ENCODE measurements around the gene GNG4.
"Not testable (repeated sequence)": the region's sequence is repeated elsewhere in the genome, so short reads cannot be mapped to it uniquely, and the experiment has no call there.

The GNG4 gene

GRCh38 chr1:235625831-235626230 lies 23.8 kb downstream of the GNG4 start:
- DNase-seq (ENCODE audit: low spot score) = no peak

- DNase-seq (ENCODE audit: low spot score) = no peak
Measured at GRCh38 chr1:235625340-235625739, 24.2 kb downstream of the GNG4 start.

- no peak for DNase-seq (ENCODE audit: low spot score)
Measured at GRCh38 chr1:235624721-235625333, 24.8 kb downstream of the GNG4 start.

GRCh38 chr1:235622936-235623779 lies 26.4 kb downstream of the GNG4 start:
- no peak for DNase-seq (ENCODE audit: low spot score)

GRCh38 chr1:235619149-235619548 lies 30.4 kb downstream of the GNG4 start:
- DNase-seq (ENCODE audit: low spot score) = not testable (repeated sequence)

- peak; percentile 36 for DNase-seq (ENCODE audit: low spot score)
Measured at GRCh38 chr1:235617808-235618207, 31.8 kb downstream of the GNG4 start.

GRCh38 chr1:235617140-235617539 lies 32.4 kb downstream of the GNG4 start:
- no peak for DNase-seq (ENCODE audit: low spot score)

- no peak for DNase-seq (ENCODE audit: low spot score)
Measured at GRCh38 chr1:235614442-235614954, 35.1 kb downstream of the GNG4 start.

- DNase-seq (ENCODE audit: low spot score) = no peak
Measured at GRCh38 chr1:235613602-235614001, 36.0 kb downstream of the GNG4 start.

- DNase-seq (ENCODE audit: low spot score) = no peak
Measured at GRCh38 chr1:235612761-235613160, 36.8 kb downstream of the GNG4 start.

GRCh38 chr1:235610157-235610556 lies 39.4 kb downstream of the GNG4 start:
- no peak for DNase-seq (ENCODE audit: low spot score)

- no peak for DNase-seq (ENCODE audit: low spot score)
Measured at GRCh38 chr1:235608278-235608677, 41.3 kb downstream of the GNG4 start.

GRCh38 chr1:235607284-235607683 lies 42.3 kb downstream of the GNG4 start:
- no peak for DNase-seq (ENCODE audit: low spot score)

- DNase-seq (ENCODE audit: low spot score) = no peak
Measured at GRCh38 chr1:235601104-235601503, 48.5 kb downstream of the GNG4 start.

GRCh38 chr1:235599536-235599935 lies 50.0 kb downstream of the GNG4 start:
- DNase-seq (ENCODE audit: low spot score) = no peak

GRCh38 chr1:235597867-235598553 lies 51.6 kb downstream of the GNG4 start:
- no peak for DNase-seq (ENCODE audit: low spot score)

- no peak for DNase-seq (ENCODE audit: low spot score)
Measured at GRCh38 chr1:235595079-235595478, 54.5 kb downstream of the GNG4 start.

GRCh38 chr1:235594281-235594895 lies 55.2 kb downstream of the GNG4 start:
- DNase-seq (ENCODE audit: low spot score) = not testable (repeated sequence)

- DNase-seq (ENCODE audit: low spot score) = no peak
Measured at GRCh38 chr1:235588916-235589515, 60.6 kb downstream of the GNG4 start.

GRCh38 chr1:235588156-235588555 lies 61.4 kb downstream of the GNG4 start:
- no peak for DNase-seq (ENCODE audit: low spot score)

- no peak for DNase-seq (ENCODE audit: low spot score)
Measured at GRCh38 chr1:235586992-235587391, 62.6 kb downstream of the GNG4 start.

- DNase-seq (ENCODE audit: low spot score) = no peak
Measured at GRCh38 chr1:235586413-235586812, 63.2 kb downstream of the GNG4 start.
